ENCODE results near the gene LIN7A. TPM values are rescaled to one million over a fixed set of nuclear protein-coding genes. Genes with fewer than 3 reads are reported as not detected.

The LIN7A gene
- polyA plus RNA-seq, 1 donor from 2014 or later: 31.5 TPM

DNA sequence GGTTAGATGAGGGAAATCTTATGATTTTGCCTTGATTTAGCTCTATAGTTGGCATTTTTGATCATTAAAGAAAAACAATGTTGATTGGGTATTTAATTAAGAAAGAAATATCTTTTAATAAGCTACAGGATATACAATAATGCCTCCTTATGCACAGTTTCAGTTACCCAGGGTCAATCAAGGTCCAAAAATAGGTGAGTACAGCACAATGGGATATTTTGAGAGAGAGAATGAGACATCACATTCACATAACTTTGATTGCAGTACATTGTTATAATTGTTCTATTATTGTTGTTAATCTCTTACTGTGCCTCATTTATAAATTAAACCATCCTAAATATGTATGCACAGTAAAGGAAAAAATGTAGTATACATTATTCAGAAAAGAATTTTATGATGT lies 118.9 kb downstream of the LIN7A start:
- H3K27me3 ChIP-seq (ENCODE audit: insufficient read depth, low read depth, low read length): no peaks in the 10 kb centered on the region
- TF ChIP-seq MXI1 (conservative IDR thresholded peaks at IDR 0.05; ENCODE audit: poor library complexity, severe bottlenecking) (no peak), SMC3 (conservative IDR thresholded peaks at IDR 0.05; ENCODE audit: poor library complexity) (no peak)
- no peaks in the 10 kb centered on the region for H4K20me1 ChIP-seq (ENCODE audit: insufficient read depth)
- H3K4me2 ChIP-seq (ENCODE audit: low read length): no peak overlapping the region
- no peaks in the 10 kb centered on the region for H3K9me3 ChIP-seq (ENCODE audit: low read length)
- no peaks in the 10 kb centered on the region for H3K9me2 ChIP-seq (ENCODE audit: insufficient read depth, low read length)
- H3K36me3 ChIP-seq (ENCODE audit: insufficient read depth, low read length): peaks cover 3% of the 10 kb centered on the region
- H2AFZ ChIP-seq (ENCODE audit: low read depth, low read length): no peak overlapping the region
- H3K4me3 ChIP-seq (ENCODE audit: low read length): no peak overlapping the region
- H3K79me2 ChIP-seq (replicated peaks; ENCODE audit: insufficient read depth, low read length): no peaks in the 10 kb centered on the region
- H3K27ac ChIP-seq (ENCODE audit: low read length): no peak overlapping the region
- no peaks in the 10 kb centered on the region for H3F3A ChIP-seq (ENCODE audit: insufficient read depth, low read length, poor library complexity, severe bottlenecking)
- H3K9ac ChIP-seq (ENCODE audit: low read length): no peak overlapping the region

DNA sequence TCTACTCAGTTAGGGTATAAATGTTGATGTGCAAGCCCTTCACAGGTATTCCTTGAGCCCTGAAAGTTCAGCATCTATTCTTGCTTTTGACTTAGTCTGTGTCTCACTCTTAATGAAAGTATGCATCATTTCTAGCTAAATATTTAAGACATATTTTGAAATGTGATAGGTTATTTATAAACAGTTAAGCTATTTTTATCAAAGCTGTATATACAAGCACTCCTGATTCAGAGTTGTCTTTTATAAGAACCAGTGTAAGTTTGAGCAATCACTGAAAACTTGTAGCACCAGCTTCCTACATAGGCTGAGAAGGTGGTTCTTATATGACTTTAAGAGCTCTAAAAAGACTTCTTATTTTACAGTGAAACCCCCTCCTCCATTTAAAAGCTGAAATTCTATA lies 122.4 kb downstream of the LIN7A start:
- Histone ChIP-seq H2AFZ (ENCODE audit: low read depth, low read length) (no peak overlapping the region), H3K4me3 (ENCODE audit: low read length) (no peak overlapping the region), H3K9ac (ENCODE audit: low read length) (no peak overlapping the region), H3K4me2 (ENCODE audit: low read length) (no peak overlapping the region), H3F3A (ENCODE audit: insufficient read depth, low read length, poor library complexity, severe bottlenecking) (no peaks in the 10 kb centered on the region), H3K9me2 (ENCODE audit: insufficient read depth, low read length) (no peaks in the 10 kb centered on the region), H3K27me3 (ENCODE audit: insufficient read depth, low read depth, low read length) (no peaks in the 10 kb centered on the region), H4K20me1 (ENCODE audit: insufficient read depth) (no peaks in the 10 kb centered on the region), H3K9me3 (ENCODE audit: low read length) (no peaks in the 10 kb centered on the region), H3K79me2 (replicated peaks; ENCODE audit: insufficient read depth, low read length) (no peaks in the 10 kb centered on the region), H3K27ac (ENCODE audit: low read length) (no peak overlapping the region), H3K36me3 (ENCODE audit: insufficient read depth, low read length) (peaks cover 3% of the 10 kb centered on the region)
- TF ChIP-seq SMC3 (conservative IDR thresholded peaks at IDR 0.05; ENCODE audit: poor library complexity): no peak
- TF ChIP-seq, protein P1, sequence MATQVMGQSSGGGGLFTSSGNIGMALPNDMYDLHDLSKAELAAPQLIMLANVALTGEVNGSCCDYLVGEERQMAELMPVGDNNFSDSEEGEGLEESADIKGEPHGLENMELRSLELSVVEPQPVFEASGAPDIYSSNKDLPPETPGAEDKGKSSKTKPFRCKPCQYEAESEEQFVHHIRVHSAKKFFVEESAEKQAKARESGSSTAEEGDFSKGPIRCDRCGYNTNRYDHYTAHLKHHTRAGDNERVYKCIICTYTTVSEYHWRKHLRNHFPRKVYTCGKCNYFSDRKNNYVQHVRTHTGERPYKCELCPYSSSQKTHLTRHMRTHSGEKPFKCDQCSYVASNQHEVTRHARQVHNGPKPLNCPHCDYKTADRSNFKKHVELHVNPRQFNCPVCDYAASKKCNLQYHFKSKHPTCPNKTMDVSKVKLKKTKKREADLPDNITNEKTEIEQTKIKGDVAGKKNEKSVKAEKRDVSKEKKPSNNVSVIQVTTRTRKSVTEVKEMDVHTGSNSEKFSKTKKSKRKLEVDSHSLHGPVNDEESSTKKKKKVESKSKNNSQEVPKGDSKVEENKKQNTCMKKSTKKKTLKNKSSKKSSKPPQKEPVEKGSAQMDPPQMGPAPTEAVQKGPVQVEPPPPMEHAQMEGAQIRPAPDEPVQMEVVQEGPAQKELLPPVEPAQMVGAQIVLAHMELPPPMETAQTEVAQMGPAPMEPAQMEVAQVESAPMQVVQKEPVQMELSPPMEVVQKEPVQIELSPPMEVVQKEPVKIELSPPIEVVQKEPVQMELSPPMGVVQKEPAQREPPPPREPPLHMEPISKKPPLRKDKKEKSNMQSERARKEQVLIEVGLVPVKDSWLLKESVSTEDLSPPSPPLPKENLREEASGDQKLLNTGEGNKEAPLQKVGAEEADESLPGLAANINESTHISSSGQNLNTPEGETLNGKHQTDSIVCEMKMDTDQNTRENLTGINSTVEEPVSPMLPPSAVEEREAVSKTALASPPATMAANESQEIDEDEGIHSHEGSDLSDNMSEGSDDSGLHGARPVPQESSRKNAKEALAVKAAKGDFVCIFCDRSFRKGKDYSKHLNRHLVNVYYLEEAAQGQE (IDR thresholded peaks at IDR 0.05; ENCODE audit: borderline replicate concordance): no peak
- TF ChIP-seq EP300 (conservative IDR thresholded peaks at IDR 0.05; ENCODE audit: poor library complexity, severe bottlenecking): no peak
- no peak for TF ChIP-seq TAF1 (IDR thresholded peaks at IDR 0.05; ENCODE audit: low read depth)
- TF ChIP-seq POLR2AphosphoS5 (IDR thresholded peaks at IDR 0.05): no peak
- no peak for TF ChIP-seq MXI1 (conservative IDR thresholded peaks at IDR 0.05; ENCODE audit: poor library complexity, severe bottlenecking)
- TF ChIP-seq EZH2 (IDR thresholded peaks at IDR 0.05; ENCODE audit: borderline replicate concordance, insufficient read depth, low read length, poor library complexity, severe bottlenecking): no peak
- no peak for TF ChIP-seq RAD21 (conservative IDR thresholded peaks at IDR 0.05)
- TF ChIP-seq, protein P2, sequence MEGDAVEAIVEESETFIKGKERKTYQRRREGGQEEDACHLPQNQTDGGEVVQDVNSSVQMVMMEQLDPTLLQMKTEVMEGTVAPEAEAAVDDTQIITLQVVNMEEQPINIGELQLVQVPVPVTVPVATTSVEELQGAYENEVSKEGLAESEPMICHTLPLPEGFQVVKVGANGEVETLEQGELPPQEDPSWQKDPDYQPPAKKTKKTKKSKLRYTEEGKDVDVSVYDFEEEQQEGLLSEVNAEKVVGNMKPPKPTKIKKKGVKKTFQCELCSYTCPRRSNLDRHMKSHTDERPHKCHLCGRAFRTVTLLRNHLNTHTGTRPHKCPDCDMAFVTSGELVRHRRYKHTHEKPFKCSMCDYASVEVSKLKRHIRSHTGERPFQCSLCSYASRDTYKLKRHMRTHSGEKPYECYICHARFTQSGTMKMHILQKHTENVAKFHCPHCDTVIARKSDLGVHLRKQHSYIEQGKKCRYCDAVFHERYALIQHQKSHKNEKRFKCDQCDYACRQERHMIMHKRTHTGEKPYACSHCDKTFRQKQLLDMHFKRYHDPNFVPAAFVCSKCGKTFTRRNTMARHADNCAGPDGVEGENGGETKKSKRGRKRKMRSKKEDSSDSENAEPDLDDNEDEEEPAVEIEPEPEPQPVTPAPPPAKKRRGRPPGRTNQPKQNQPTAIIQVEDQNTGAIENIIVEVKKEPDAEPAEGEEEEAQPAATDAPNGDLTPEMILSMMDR (IDR thresholded peaks at IDR 0.05; ENCODE audit: poor library complexity, severe bottlenecking): no peak

DNA sequence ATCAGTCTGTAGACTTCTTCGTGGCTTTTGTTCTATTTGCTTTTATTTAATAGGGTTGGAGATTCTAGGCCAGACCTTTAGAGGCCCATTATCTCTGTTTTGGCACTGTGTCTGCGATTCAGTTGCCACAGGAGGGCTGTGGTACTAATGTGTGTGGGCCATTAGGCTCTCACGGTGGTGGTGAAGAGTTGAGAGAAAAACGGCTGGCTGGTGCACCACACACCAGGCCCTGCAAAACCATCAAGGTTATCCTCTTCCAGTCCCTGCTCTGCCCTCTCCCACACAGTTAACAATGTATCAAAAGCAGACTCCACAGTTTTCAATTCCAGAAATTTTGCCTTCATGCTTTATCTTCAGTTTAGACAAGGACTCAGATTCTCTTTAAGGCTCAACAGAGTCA lies 123.3 kb downstream of the LIN7A start:
- Histone ChIP-seq H3F3A (ENCODE audit: insufficient read depth, low read length, poor library complexity, severe bottlenecking) (no peaks in the 10 kb centered on the region), H3K9me2 (ENCODE audit: insufficient read depth, low read length) (no peaks in the 10 kb centered on the region), H3K36me3 (ENCODE audit: insufficient read depth, low read length) (peaks cover 3% of the 10 kb centered on the region), H3K79me2 (replicated peaks; ENCODE audit: insufficient read depth, low read length) (no peaks in the 10 kb centered on the region), H2AFZ (ENCODE audit: low read depth, low read length) (no peak overlapping the region), H3K9ac (ENCODE audit: low read length) (no peak overlapping the region), H4K20me1 (ENCODE audit: insufficient read depth) (no peaks in the 10 kb centered on the region), H3K27ac (ENCODE audit: low read length) (no peak overlapping the region), H3K4me2 (ENCODE audit: low read length) (no peak overlapping the region), H3K4me3 (ENCODE audit: low read length) (no peak overlapping the region), H3K27me3 (ENCODE audit: insufficient read depth, low read depth, low read length) (no peaks in the 10 kb centered on the region), H3K9me3 (ENCODE audit: low read length) (no peaks in the 10 kb centered on the region)
- no peak for TF ChIP-seq POLR2AphosphoS5 (IDR thresholded peaks at IDR 0.05)
- TF ChIP-seq, protein P2 (IDR thresholded peaks at IDR 0.05; ENCODE audit: poor library complexity, severe bottlenecking): no peak
- no peak for TF ChIP-seq SMC3 (conservative IDR thresholded peaks at IDR 0.05; ENCODE audit: poor library complexity)
- no peak for TF ChIP-seq MXI1 (conservative IDR thresholded peaks at IDR 0.05; ENCODE audit: poor library complexity, severe bottlenecking)
- TF ChIP-seq EZH2 (IDR thresholded peaks at IDR 0.05; ENCODE audit: borderline replicate concordance, insufficient read depth, low read length, poor library complexity, severe bottlenecking): no peak
- TF ChIP-seq, protein P1 (IDR thresholded peaks at IDR 0.05; ENCODE audit: borderline replicate concordance): no peak
- no peak for TF ChIP-seq TAF1 (IDR thresholded peaks at IDR 0.05; ENCODE audit: low read depth)
- no peak for TF ChIP-seq RAD21 (conservative IDR thresholded peaks at IDR 0.05)
- TF ChIP-seq EP300 (conservative IDR thresholded peaks at IDR 0.05; ENCODE audit: poor library complexity, severe bottlenecking): no peak

Data from neural cell (in vitro differentiated cells).